ENCODE data around the gene SESTD1. TPM values are rescaled to one million over a fixed set of nuclear protein-coding genes. Genes with fewer than 3 reads are reported as not detected.

The SESTD1 gene
- total RNA-seq, 1 experiment from 2014 or later = 208 TPM

GRCh38 chr2:179298666-179299065 lies 34.0 kb upstream of the SESTD1 start:
- POLR2A ChIA-PET (ENCODE audit: unreplicated experiment) = interaction anchor here (0.6 kb wide), 1 partner anchor 11 kb away, joined by 4 read pairs; no protein-coding TSS in a partner anchor

GRCh38 chr2:179297927-179298326 lies 33.3 kb upstream of the SESTD1 start:
- DNase-seq = no peak
- intact Hi-C loops (cut with micrococcal nuclease; ENCODE audit: unreplicated experiment) = no loop called here
- H3K4me2 ChIP-seq = no peak overlapping the region
- H3K79me2 ChIP-seq (ENCODE audit: low read depth) = no peaks in the 10 kb centered on the region
- H3K27me3 ChIP-seq (ENCODE audit: insufficient read depth, low read depth) = no peaks in the 10 kb centered on the region
- H3K36me3 ChIP-seq (ENCODE audit: low read depth) = no peaks in the 10 kb centered on the region
- ChIA-PET CTCF (interaction anchor here (0.7 kb wide), 1 partner anchor 113 kb away, joined by 3 read pairs; no protein-coding TSS in a partner anchor), POLR2A (ENCODE audit: unreplicated experiment) (interaction anchor here (0.6 kb wide), 1 partner anchor 10 kb away, joined by 4 read pairs; no protein-coding TSS in a partner anchor)
- no peaks in the 10 kb centered on the region; the same call in 1 of the 2 replicates for H3F3A ChIP-seq (ENCODE audit: insufficient read depth, low read depth)
- H3K9me3 ChIP-seq (ENCODE audit: insufficient read depth, low read depth) = peaks cover 10% of the 10 kb centered on the region; the same call in 1 of the 2 replicates
- TF ChIP-seq, protein P1, sequence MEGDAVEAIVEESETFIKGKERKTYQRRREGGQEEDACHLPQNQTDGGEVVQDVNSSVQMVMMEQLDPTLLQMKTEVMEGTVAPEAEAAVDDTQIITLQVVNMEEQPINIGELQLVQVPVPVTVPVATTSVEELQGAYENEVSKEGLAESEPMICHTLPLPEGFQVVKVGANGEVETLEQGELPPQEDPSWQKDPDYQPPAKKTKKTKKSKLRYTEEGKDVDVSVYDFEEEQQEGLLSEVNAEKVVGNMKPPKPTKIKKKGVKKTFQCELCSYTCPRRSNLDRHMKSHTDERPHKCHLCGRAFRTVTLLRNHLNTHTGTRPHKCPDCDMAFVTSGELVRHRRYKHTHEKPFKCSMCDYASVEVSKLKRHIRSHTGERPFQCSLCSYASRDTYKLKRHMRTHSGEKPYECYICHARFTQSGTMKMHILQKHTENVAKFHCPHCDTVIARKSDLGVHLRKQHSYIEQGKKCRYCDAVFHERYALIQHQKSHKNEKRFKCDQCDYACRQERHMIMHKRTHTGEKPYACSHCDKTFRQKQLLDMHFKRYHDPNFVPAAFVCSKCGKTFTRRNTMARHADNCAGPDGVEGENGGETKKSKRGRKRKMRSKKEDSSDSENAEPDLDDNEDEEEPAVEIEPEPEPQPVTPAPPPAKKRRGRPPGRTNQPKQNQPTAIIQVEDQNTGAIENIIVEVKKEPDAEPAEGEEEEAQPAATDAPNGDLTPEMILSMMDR (conservative IDR thresholded peaks at IDR 0.05) = no peak
- no peak for TF ChIP-seq EZH2 (IDR thresholded peaks at IDR 0.05; ENCODE audit: low read depth)
- no peaks in the 10 kb centered on the region for H3K4me1 ChIP-seq (replicated peaks; ENCODE audit: insufficient read depth)
- no peak overlapping the region for H2AFZ ChIP-seq
- H4K20me1 ChIP-seq (ENCODE audit: insufficient read depth) = no peaks in the 10 kb centered on the region
- no TSS peak for BruUV-seq (replicated peaks)
- no peak overlapping the region for H3K27ac ChIP-seq
- H3K9me2 ChIP-seq (ENCODE audit: insufficient read depth) = no peaks in the 10 kb centered on the region
- no peak overlapping the region for H3K4me3 ChIP-seq

More at GRCh38 chr2:179298666-179299065, 34.0 kb upstream of the SESTD1 start:
- no peaks in the 10 kb centered on the region for H3K36me3 ChIP-seq (ENCODE audit: low read depth)
- BruUV-seq (replicated peaks) = no TSS peak
- H3K4me2 ChIP-seq = no peak overlapping the region
- no peak overlapping the region for H3K4me3 ChIP-seq
- H3K79me2 ChIP-seq (ENCODE audit: low read depth) = no peaks in the 10 kb centered on the region
- no peak overlapping the region for H3K27ac ChIP-seq
- no peak for TF ChIP-seq EZH2 (IDR thresholded peaks at IDR 0.05; ENCODE audit: low read depth)
- TF ChIP-seq, protein P1 (conservative IDR thresholded peaks at IDR 0.05) = no peak
- no peak overlapping the region for H2AFZ ChIP-seq
- H3K9me2 ChIP-seq (ENCODE audit: insufficient read depth) = no peaks in the 10 kb centered on the region
- no peaks in the 10 kb centered on the region; the same call in 1 of the 2 replicates for H3F3A ChIP-seq (ENCODE audit: insufficient read depth, low read depth)
- H3K4me1 ChIP-seq (replicated peaks; ENCODE audit: insufficient read depth) = no peaks in the 10 kb centered on the region
- CTCF ChIA-PET = no interaction called here
- intact Hi-C loops (cut with micrococcal nuclease; ENCODE audit: unreplicated experiment) = no loop called here
- peaks cover 10% of the 10 kb centered on the region; the same call in 1 of the 2 replicates for H3K9me3 ChIP-seq (ENCODE audit: insufficient read depth, low read depth)
- H3K27me3 ChIP-seq (ENCODE audit: insufficient read depth, low read depth) = no peaks in the 10 kb centered on the region
- no peaks in the 10 kb centered on the region for H4K20me1 ChIP-seq (ENCODE audit: insufficient read depth)
- DNase-seq = no peak

DNA sequence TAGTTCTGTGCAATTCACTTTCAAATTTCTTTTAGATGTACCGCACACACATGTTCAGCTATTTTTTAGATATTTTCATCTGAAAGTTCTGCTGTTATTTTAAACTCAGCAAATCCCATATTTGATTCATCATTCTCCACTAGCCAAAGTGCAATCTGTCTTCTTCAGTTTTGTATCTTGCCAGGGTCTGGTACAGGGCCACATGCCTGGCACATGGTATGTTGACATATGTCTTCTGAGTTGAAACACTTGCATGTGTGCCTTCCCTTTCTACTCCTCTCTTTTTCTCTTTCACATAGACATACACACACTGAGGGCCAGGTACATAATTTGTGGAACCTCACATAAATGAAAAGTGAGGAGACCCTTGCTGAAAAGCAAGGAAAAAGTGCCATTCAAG lies 25.7 kb upstream of the SESTD1 start:
- Histone ChIP-seq H3K27me3 (ENCODE audit: insufficient read depth, low read depth) (no peaks in the 10 kb centered on the region), H3K9me2 (ENCODE audit: insufficient read depth) (no peaks in the 10 kb centered on the region), H3F3A (ENCODE audit: insufficient read depth, low read depth) (no peaks in the 10 kb centered on the region; the same call in 1 of the 2 replicates), H3K9me3 (ENCODE audit: insufficient read depth, low read depth) (no peaks in the 10 kb centered on the region), H3K4me2 (no peak overlapping the region), H3K36me3 (ENCODE audit: low read depth) (no peaks in the 10 kb centered on the region), H2AFZ (0 out of 2 replicates have a peak overlapping the region, but pooled peaks have one; percentile 29), H3K4me3 (no peak overlapping the region), H3K27ac (no peak overlapping the region), H3K79me2 (ENCODE audit: low read depth) (no peaks in the 10 kb centered on the region), H4K20me1 (ENCODE audit: insufficient read depth) (no peaks in the 10 kb centered on the region), H3K4me1 (replicated peaks; ENCODE audit: insufficient read depth) (no peaks in the 10 kb centered on the region)
- ChIA-PET POLR2A (ENCODE audit: unreplicated experiment) (no interaction called here), CTCF (no interaction called here)
- intact Hi-C loops (cut with micrococcal nuclease; ENCODE audit: unreplicated experiment) = no loop called here
- no peak for DNase-seq
- TF ChIP-seq, protein P1 (conservative IDR thresholded peaks at IDR 0.05) = no peak
- no peak for TF ChIP-seq EZH2 (IDR thresholded peaks at IDR 0.05; ENCODE audit: low read depth)
- no TSS peak for BruUV-seq (replicated peaks)
